SK-N-SH (cell line): ENCODE data around the gene SMPD2. TPM values are rescaled to one million over a fixed set of nuclear protein-coding genes. Genes with fewer than 3 reads are reported as not detected.

Source experiments
- CTCF ChIA-PET: fragments of 300-600, 350-600 bp; formaldehyde crosslinking; extraction: SDS; loops from one replicate; lab custom pipeline; 2021; lab: Yijun Ruan, JAX
- POLR2A ChIA-PET: fragments of 350-600 bp; sonication (Branson Sonifier 250); formaldehyde crosslinking; extraction: SDS; loops from one replicate; lab custom pipeline; 2020; ENCODE audit warnings: antibody characterized with exemption, inconsistent platforms; lab: Yijun Ruan, JAX
- DNase-seq: peaks from one replicate; pipeline ENCODE4 v3.0.0; 2012
- H2AFZ ChIP-seq: fragments of 200-600 bp; sonication (generic); 2 replicates; pipeline ENCODE4 v1.8.1; 2016; ENCODE audit warnings: antibody characterized with exemption, mild to moderate bottlenecking, low read depth
- H3F3A ChIP-seq: fragments of 200-600 bp; sonication (generic); replicated peaks from 2 replicates; pipeline ENCODE3; 2016; ENCODE audit warnings: antibody characterized with exemption, mild to moderate bottlenecking; ENCODE audit not compliant: insufficient read depth
- H3K27ac ChIP-seq, 2 experiments: fragments of 200-500 bp in 1 of 2; fragments of 200-600 bp in 1 of 2; sonication (Bioruptor generic) in 1 of 2; sonication (generic), shearing (Covaris generic) in 1 of 2; 2 replicates each; pipeline versions ENCODE4 v1.5.1 to v1.6.1; 2014 to 2016; ENCODE audit warnings: low read depth in 2 of 2, inconsistent platforms in 1 of 2, low read length in 1 of 2, mild to moderate bottlenecking in 1 of 2, mixed read lengths in 1 of 2
- H3K27me3 ChIP-seq: fragments of 200-600 bp; sonication (generic), shearing (Covaris generic); 2 replicates; pipeline ENCODE4 v1.6.1; 2016; ENCODE audit warnings: mixed run types; ENCODE audit not compliant: insufficient read depth
- H3K36me3 ChIP-seq, 2 experiments: fragments of 200-500 bp in 1 of 2; fragments of 200-600 bp in 1 of 2; sonication (Bioruptor generic) in 1 of 2; sonication (generic) in 1 of 2; replicated peaks in 1 of 2; 2 replicates each; pipeline versions ENCODE3 to v1.5.1; 2014 to 2016; ENCODE audit warnings: low read length in 1 of 2, mild to moderate bottlenecking in 1 of 2; ENCODE audit not compliant: insufficient read depth in 2 of 2, control insufficient read depth in 1 of 2
- H3K4me1 ChIP-seq, 2 experiments: fragments of 200-500 bp in 1 of 2; fragments of 200-600 bp in 1 of 2; sonication (Bioruptor generic) in 1 of 2; sonication (generic), shearing (Covaris generic) in 1 of 2; 2 replicates each; pipeline versions ENCODE4 v1.5.1 to v1.6.1; 2014 to 2016; ENCODE audit warnings: low read depth in 1 of 2, low read length in 1 of 2, mixed run types in 1 of 2; ENCODE audit not compliant: insufficient read depth in 2 of 2, control insufficient read depth in 1 of 2
- H3K4me2 ChIP-seq: fragments of 200-600 bp; sonication (generic), shearing (Covaris generic); 2 replicates; pipeline ENCODE4 v1.6.1; 2017; ENCODE audit warnings: mixed run types
- H3K4me3 ChIP-seq, 2 experiments: fragments of 200-500 bp in 1 of 2; fragments of 200-600 bp in 1 of 2; sonication (Bioruptor generic) in 1 of 2; sonication (generic), shearing (Covaris generic) in 1 of 2; 2 replicates each; pipeline versions ENCODE4 v1.5.1 to v1.8.1; 2014 to 2016; ENCODE audit warnings: low read depth in 2 of 2, inconsistent platforms in 1 of 2, low read length in 1 of 2, mild to moderate bottlenecking in 1 of 2, mixed read lengths in 1 of 2, moderate library complexity in 1 of 2
- H3K79me2 ChIP-seq: fragments of 200-600 bp; sonication (generic); 2 replicates; pipeline ENCODE4 v1.8.1; 2017; ENCODE audit warnings: mild to moderate bottlenecking; ENCODE audit not compliant: insufficient read depth
- H3K9ac ChIP-seq: fragments of 200-600 bp; sonication (generic); 2 replicates; pipeline ENCODE4 v1.6.1; 2017; ENCODE audit warnings: mixed run types
- H3K9me2 ChIP-seq: fragments of 200-600 bp; sonication (generic); 2 replicates; pipeline ENCODE4 v1.6.1; 2017; ENCODE audit warnings: mixed run types
- H3K9me3 ChIP-seq: fragments of 200-600 bp; sonication (generic); 2 replicates; pipeline ENCODE4 v1.6.1; 2017; ENCODE audit warnings: mixed run types, mild to moderate bottlenecking, moderate library complexity
- H4K20me1 ChIP-seq: fragments of 200-600 bp; sonication (generic); 2 replicates; pipeline ENCODE4 v1.6.1; 2017; ENCODE audit warnings: mild to moderate bottlenecking, mixed run types; ENCODE audit not compliant: insufficient read depth
- ELF1 ChIP-seq: IDR thresholded peaks from 2 replicates; pipeline ENCODE4 v1.4.0; 2012
- EP300 ChIP-seq, 2 experiments: IDR thresholded peaks; 2 replicates each; pipeline versions ENCODE4 v1.4.0 to v1.6.1; 2012; ENCODE audit warnings: borderline replicate concordance in 1 of 2, low read depth in 1 of 2, low read length in 1 of 2
- EZH2phosphoT487 ChIP-seq: fragments of 200-600 bp; sonication (generic); IDR thresholded peaks from 2 replicates; pipeline ENCODE4 v1.6.1; 2017; ENCODE audit warnings: low read depth, mixed run types, mild to moderate bottlenecking, antibody characterized with exemption, moderate library complexity, borderline replicate concordance
- FOSL2 ChIP-seq: IDR thresholded peaks from 2 replicates; pipeline ENCODE4 v1.4.0; 2012; ENCODE audit warnings: low read depth, mild to moderate bottlenecking, moderate library complexity, borderline replicate concordance
- GABPA ChIP-seq: IDR thresholded peaks from 2 replicates; pipeline ENCODE4 v1.4.0; 2012; ENCODE audit warnings: low read depth, mild to moderate bottlenecking
- JUND ChIP-seq: IDR thresholded peaks from 2 replicates; pipeline ENCODE4 v1.4.0; 2012
- MEF2A ChIP-seq: IDR thresholded peaks from 2 replicates; pipeline ENCODE4 v1.4.0; 2012; ENCODE audit warnings: low read depth, borderline replicate concordance
- MXI1 ChIP-seq: IDR thresholded peaks from 2 replicates; pipeline ENCODE4 v1.6.1; 2012; ENCODE audit warnings: mild to moderate bottlenecking, low read depth, low read length, improper control_type of control experiment
- RAD21 ChIP-seq: IDR thresholded peaks from 2 replicates; pipeline ENCODE4 v1.6.1; 2012; ENCODE audit warnings: mild to moderate bottlenecking, low read length
- RFX5 ChIP-seq: IDR thresholded peaks from 2 replicates; pipeline ENCODE4 v1.6.1; 2012; ENCODE audit warnings: mild to moderate bottlenecking, improper control_type of control experiment, low read length
- RXRA ChIP-seq: IDR thresholded peaks from 2 replicates; pipeline ENCODE4 v1.4.0; 2012; ENCODE audit warnings: low read depth, mild to moderate bottlenecking, borderline replicate concordance
- SIN3A ChIP-seq: IDR thresholded peaks from 2 replicates; pipeline ENCODE4 v1.6.1; 2012; ENCODE audit warnings: low read depth, mild to moderate bottlenecking, low read length, moderate library complexity, borderline replicate concordance
- TAF1 ChIP-seq: IDR thresholded peaks from 2 replicates; pipeline ENCODE4 v1.6.1; 2012; ENCODE audit warnings: low read depth, mild to moderate bottlenecking, low read length, moderate library complexity, borderline replicate concordance
- TCF12 ChIP-seq: IDR thresholded peaks from 2 replicates; pipeline ENCODE4 v1.4.0; 2012
- WGBS: methylation state at CpG from one replicate; pipeline ENCODE4 v1.1.6; 2017; ENCODE audit warnings: low lambda C conversion rate; 5-methylcytosine and 5-hydroxymethylcytosine counted together
- polyA plus RNA-seq, 3 experiments: library from polyadenylated mRNA; depleted of rRNA; stranded (reverse); fragments of >200 nt; gene quantifications; 2 replicates each; pipeline ENCODE4 v1.2.3, GENCODE V29; 2012
- TF ChIP-seq, protein P1 (sequence below): IDR thresholded peaks from 2 replicates; pipeline ENCODE4; 2012
- TF ChIP-seq, protein P2 (sequence below): IDR thresholded peaks from 2 replicates; pipeline ENCODE4 v1.4.0; 2012; ENCODE audit warnings: low read depth, borderline replicate concordance
- TF ChIP-seq, protein P3 (sequence below): fragments of 200-600 bp; sonication (generic); IDR thresholded peaks from 2 replicates; pipeline ENCODE4 v1.6.1; 2017; ENCODE audit warnings: antibody characterized with exemption, mild to moderate bottlenecking, moderate library complexity

Gene SMPD2
- polyA plus RNA-seq, 1 of the 3 experiments (the other 2 are of a cell fraction) = 9.7 TPM

DNA sequence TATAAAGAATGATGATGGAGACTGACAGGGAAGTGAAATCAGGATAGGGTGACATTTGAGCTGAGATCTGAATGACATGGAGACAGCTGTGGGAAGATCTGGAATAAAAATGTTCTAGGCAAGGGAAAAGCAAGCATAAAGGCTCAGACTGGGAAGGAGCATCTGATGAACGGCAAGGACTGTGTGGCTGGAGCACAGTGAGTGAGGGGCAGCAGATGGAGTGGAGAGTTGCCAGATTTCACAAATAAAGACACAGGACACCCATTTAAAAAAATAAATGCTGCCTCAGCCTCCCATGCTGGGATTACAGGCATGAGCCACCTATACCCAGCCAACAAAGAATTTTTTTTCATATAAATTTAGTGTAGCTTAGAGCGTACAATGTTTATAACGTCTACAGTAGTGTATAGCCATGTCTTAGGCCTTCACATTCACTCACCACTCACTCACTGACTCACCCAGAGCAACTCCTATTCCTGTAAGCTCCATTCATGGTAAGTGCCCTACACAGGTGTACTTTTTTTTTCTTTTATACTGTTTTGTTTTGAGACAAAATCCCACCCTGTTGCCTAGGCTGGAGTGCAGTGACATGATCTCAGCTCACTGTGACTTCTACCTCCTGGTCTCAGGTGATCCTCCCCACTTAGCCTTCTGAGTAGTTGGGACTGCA is 44.9 kb downstream of the SMPD2 start:
- 86% methylated on average over 3 of the region's 3 CpGs for WGBS
- Histone ChIP-seq H3K4me3 (no peak overlapping the region), H3K79me2 (peaks cover 22% of the 10 kb centered on the region), H3K9me3 (no peaks in the 10 kb centered on the region), H3K4me2 (no peak overlapping the region), H3F3A (peaks cover 4% of the 10 kb centered on the region), H3K27ac (no peak overlapping the region), H3K9ac (no peak overlapping the region), H3K4me1 (peaks cover 8 to 12% of the 10 kb centered on the region in 2 experiments; a peak in 3 of 4 replicates), H2AFZ (no peak overlapping the region), H3K36me3 (peaks cover 13 to 14% of the 10 kb centered on the region in 2 experiments), H3K27me3 (no peaks in the 10 kb centered on the region), H3K9me2 (no peaks in the 10 kb centered on the region), H4K20me1 (no peaks in the 10 kb centered on the region)
- DNase-seq = no peak
- TF ChIP-seq RXRA = no peak
- no peak for TF ChIP-seq MXI1
- TF ChIP-seq TAF1 = no peak
- TF ChIP-seq, protein P1, sequence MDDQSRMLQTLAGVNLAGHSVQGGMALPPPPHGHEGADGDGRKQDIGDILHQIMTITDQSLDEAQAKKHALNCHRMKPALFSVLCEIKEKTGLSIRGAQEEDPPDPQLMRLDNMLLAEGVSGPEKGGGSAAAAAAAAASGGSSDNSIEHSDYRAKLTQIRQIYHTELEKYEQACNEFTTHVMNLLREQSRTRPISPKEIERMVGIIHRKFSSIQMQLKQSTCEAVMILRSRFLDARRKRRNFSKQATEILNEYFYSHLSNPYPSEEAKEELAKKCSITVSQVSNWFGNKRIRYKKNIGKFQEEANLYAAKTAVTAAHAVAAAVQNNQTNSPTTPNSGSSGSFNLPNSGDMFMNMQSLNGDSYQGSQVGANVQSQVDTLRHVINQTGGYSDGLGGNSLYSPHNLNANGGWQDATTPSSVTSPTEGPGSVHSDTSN = no peak
- TF ChIP-seq MEF2A = no peak
- TF ChIP-seq SIN3A = no peak
- no peak for TF ChIP-seq JUND
- TF ChIP-seq, protein P2, sequence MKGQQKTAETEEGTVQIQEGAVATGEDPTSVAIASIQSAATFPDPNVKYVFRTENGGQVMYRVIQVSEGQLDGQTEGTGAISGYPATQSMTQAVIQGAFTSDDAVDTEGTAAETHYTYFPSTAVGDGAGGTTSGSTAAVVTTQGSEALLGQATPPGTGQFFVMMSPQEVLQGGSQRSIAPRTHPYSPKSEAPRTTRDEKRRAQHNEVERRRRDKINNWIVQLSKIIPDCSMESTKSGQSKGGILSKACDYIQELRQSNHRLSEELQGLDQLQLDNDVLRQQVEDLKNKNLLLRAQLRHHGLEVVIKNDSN = no peak
- TF ChIP-seq RFX5 = no peak
- TF ChIP-seq GABPA = no peak
- TF ChIP-seq EZH2phosphoT487 = no peak
- TF ChIP-seq ELF1 = no peak
- TF ChIP-seq RAD21 = no peak
- TF ChIP-seq, protein P3, sequence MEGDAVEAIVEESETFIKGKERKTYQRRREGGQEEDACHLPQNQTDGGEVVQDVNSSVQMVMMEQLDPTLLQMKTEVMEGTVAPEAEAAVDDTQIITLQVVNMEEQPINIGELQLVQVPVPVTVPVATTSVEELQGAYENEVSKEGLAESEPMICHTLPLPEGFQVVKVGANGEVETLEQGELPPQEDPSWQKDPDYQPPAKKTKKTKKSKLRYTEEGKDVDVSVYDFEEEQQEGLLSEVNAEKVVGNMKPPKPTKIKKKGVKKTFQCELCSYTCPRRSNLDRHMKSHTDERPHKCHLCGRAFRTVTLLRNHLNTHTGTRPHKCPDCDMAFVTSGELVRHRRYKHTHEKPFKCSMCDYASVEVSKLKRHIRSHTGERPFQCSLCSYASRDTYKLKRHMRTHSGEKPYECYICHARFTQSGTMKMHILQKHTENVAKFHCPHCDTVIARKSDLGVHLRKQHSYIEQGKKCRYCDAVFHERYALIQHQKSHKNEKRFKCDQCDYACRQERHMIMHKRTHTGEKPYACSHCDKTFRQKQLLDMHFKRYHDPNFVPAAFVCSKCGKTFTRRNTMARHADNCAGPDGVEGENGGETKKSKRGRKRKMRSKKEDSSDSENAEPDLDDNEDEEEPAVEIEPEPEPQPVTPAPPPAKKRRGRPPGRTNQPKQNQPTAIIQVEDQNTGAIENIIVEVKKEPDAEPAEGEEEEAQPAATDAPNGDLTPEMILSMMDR = no peak
- no peak for TF ChIP-seq FOSL2
- no peak for TF ChIP-seq TCF12
- TF ChIP-seq EP300 (IDR thresholded peaks at IDR 0.05; ENCODE audit: borderline replicate concordance in 1 of 2, low read depth in 1 of 2, low read length in 1 of 2) = no peak
- POLR2A ChIA-PET = no interaction called here
- CTCF ChIA-PET = no interaction called here
